DOHH2 (cell line): ENCODE measurements around the gene NLGN2.

Experiments used
- EZH2phosphoT487 ChIP-seq: fragments of 200-600 bp; sonication (generic); IDR thresholded peaks from 2 replicates; pipeline ENCODE4 v1.6.1; 2017; ENCODE audit warnings: borderline replicate concordance, mild to moderate bottlenecking, antibody characterized with exemption, low read length, moderate library complexity, mixed read lengths
- TF ChIP-seq, protein P1 (sequence below): fragments of 200-600 bp; sonication (generic); IDR thresholded peaks from one replicate; pipeline ENCODE4 v1.5.1; 2014; ENCODE audit warnings: antibody characterized with exemption, mild to moderate bottlenecking, low read depth, low read length; ENCODE audit not compliant: poor library complexity, severe bottlenecking

DNA sequence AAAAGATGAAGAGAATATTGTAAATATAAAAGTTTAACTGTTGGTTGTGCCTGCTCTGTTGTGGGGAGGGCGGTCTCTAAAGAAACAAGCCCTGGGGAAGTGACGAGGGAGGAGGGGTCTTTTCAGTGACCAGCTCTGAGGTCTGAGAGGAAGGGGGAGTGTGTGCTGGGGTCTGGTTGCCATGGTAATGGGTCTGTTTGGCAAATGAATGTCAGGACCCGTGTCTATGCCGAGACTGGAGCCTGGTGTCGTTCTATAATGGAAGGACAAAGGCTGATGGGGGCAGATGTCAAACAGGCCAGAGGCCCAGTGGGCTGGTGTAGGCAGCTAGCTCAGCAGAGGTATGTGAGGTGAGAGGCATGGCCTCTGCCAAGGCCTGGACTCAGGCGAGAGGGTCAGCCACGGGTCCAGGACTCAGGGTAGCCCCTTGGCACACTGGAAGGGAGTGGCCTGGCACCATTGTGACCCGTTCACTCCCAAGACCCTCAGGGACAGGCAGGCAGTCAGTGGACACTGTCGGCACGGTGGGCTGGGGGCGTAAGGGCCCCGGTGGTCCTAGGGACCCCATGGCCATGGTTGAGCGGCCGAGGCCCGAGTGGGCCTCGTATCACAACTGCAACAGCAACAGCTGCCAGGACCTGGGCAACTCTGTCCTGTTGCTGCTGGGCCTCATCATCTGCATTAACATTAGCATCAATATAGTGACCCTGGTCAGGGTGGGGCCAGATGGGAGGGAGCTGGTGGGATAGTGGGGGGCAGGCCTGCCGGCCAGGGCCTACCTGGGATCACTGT, 12.4 kb downstream of the NLGN2 start, which contains the start of gene SPEM1:
- TF ChIP-seq, protein P1, sequence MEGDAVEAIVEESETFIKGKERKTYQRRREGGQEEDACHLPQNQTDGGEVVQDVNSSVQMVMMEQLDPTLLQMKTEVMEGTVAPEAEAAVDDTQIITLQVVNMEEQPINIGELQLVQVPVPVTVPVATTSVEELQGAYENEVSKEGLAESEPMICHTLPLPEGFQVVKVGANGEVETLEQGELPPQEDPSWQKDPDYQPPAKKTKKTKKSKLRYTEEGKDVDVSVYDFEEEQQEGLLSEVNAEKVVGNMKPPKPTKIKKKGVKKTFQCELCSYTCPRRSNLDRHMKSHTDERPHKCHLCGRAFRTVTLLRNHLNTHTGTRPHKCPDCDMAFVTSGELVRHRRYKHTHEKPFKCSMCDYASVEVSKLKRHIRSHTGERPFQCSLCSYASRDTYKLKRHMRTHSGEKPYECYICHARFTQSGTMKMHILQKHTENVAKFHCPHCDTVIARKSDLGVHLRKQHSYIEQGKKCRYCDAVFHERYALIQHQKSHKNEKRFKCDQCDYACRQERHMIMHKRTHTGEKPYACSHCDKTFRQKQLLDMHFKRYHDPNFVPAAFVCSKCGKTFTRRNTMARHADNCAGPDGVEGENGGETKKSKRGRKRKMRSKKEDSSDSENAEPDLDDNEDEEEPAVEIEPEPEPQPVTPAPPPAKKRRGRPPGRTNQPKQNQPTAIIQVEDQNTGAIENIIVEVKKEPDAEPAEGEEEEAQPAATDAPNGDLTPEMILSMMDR: no peak
- no peak for TF ChIP-seq EZH2phosphoT487
